Bronchial smooth muscle cell (primary cell): ENCODE measurements around the gene GZMH. TPM values are rescaled to one million over a fixed set of nuclear protein-coding genes. Genes with fewer than 3 reads are reported as not detected.

Source experiments
- total RNA-seq: library from RNA; depleted of rRNA; stranded (reverse); fragments of >200 nt; gene quantifications from 2 replicates; pipeline ENCODE4 v1.2.1, GENCODE V29; 2014

Gene GZMH
- not detected in 2 replicates for total RNA-seq

GRCh38 chr14:24609655-24610344 is at the start of gene GZMH:
Gene GZMH (minus strand): TSS chr14:24609685. CDS start chr14:24609613, 72 bp downstream.

GRCh38 chr14:24634158-24634557 is 24.7 kb upstream of the GZMH start, which contains the start of gene GZMB:
Gene GZMB (minus strand): TSS chr14:24634190. CDS start chr14:24634160, 30 bp downstream.

GRCh38 chr14:24576182-24576581 is 33.3 kb downstream of the GZMH start, which contains the start of gene CTSG:
Gene CTSG (minus strand): TSS chr14:24576250. CDS start chr14:24576223, 27 bp downstream.

Other genes starting within 250 kb of the GZMH start
- 74.6 and 97.9 TPM in 2 replicates for gene NFATC4, start 241.5 kb downstream of the GZMH start, total RNA-seq
- gene NYNRIN, start 210.7 kb downstream of the GZMH start, total RNA-seq: 17.5 and 19.7 TPM in 2 replicates
- 3.5 and 4.8 TPM in 2 replicates for gene CBLN3, start 180.0 kb downstream of the GZMH start, total RNA-seq
- 42.2 and 44.9 TPM in 2 replicates for gene KHNYN, start 179.7 kb downstream of the GZMH start, total RNA-seq
- gene SDR39U1, start 166.9 kb downstream of the GZMH start, total RNA-seq: 7.5 and 10.6 TPM in 2 replicates
- gene CMA1, start 101.4 kb downstream of the GZMH start, total RNA-seq: not detected in 2 replicates
- not detected in 2 replicates for gene CTSG, start 33.4 kb downstream of the GZMH start, total RNA-seq
- gene GZMB, start 24.5 kb upstream of the GZMH start, total RNA-seq: not detected in 2 replicates